GM19455 (cell line): ENCODE data around the gene LRRK1.

ENCODE experiments used
- ATAC-seq: cut with Tn5 transposase; IDR thresholded peaks from one replicate; pipeline ENCODE4 v1.9.1; 2021; ENCODE audit not compliant: unreplicated experiment

LRRK1 gene

GRCh38 chr15:101037090-101037830, 118.1 kb downstream of the LRRK1 start:
- ATAC-seq: no peak

GRCh38 chr15:101038327-101039003, 119.3 kb downstream of the LRRK1 start:
- no peak for ATAC-seq

- no peak for ATAC-seq
These were observed 120.3 kb downstream of the LRRK1 start for GRCh38 chr15:101039461-101039860.

GRCh38 chr15:101042320-101042719, 123.2 kb downstream of the LRRK1 start:
- no peak for ATAC-seq

- no peak for ATAC-seq
These were observed 123.9 kb downstream of the LRRK1 start for GRCh38 chr15:101043011-101043410.

- ATAC-seq: no peak
These were observed 124.9 kb downstream of the LRRK1 start for GRCh38 chr15:101043911-101044624.

- no peak for ATAC-seq
These were observed 125.6 kb downstream of the LRRK1 start for GRCh38 chr15:101044625-101045235.

- ATAC-seq: no peak
These were observed 126.1 kb downstream of the LRRK1 start for GRCh38 chr15:101045236-101045646.

- no peak for ATAC-seq
These were observed 126.9 kb downstream of the LRRK1 start for GRCh38 chr15:101045835-101046691.

- no peak for ATAC-seq
These were observed 127.7 kb downstream of the LRRK1 start for GRCh38 chr15:101046826-101047225.

- no peak for ATAC-seq
These were observed 128.2 kb downstream of the LRRK1 start for GRCh38 chr15:101047301-101047781.

GRCh38 chr15:101048176-101048575, 129.0 kb downstream of the LRRK1 start:
- ATAC-seq: no peak

- ATAC-seq: no peak
These were observed 129.4 kb downstream of the LRRK1 start for GRCh38 chr15:101048581-101049030.

GRCh38 chr15:101049282-101049681, 130.1 kb downstream of the LRRK1 start:
- no peak for ATAC-seq

GRCh38 chr15:101049856-101050622, 130.9 kb downstream of the LRRK1 start:
- ATAC-seq: no peak

- ATAC-seq: no peak
These were observed 131.6 kb downstream of the LRRK1 start for GRCh38 chr15:101050623-101051290.

GRCh38 chr15:101051291-101052030, 132.3 kb downstream of the LRRK1 start:
- ATAC-seq: no peak

- ATAC-seq: no peak
These were observed 133.0 kb downstream of the LRRK1 start for GRCh38 chr15:101052031-101052620.
